MCF 10A (cell line): ENCODE data around the gene LGALS1. TPM values are rescaled to one million over a fixed set of nuclear protein-coding genes. Genes with fewer than 3 reads are reported as not detected.
A peak's percentile ranks its signal among the peaks of the same experiment; 100 is the strongest.

Experiments
- BruUV-seq: library from RNA; stranded (reverse); fragments of 400-500 nt; replicated peaks from 2 replicates; lab custom pipeline; 2021; lab: Mats Ljungman, UMichigan
- CTCF ChIA-PET: fragments of 300-600 bp; sonication (Branson Sonifier 250); formaldehyde crosslinking; extraction: SDS; loops from one replicate; lab custom pipeline; 2021; ENCODE audit warnings: antibody characterized with exemption, inconsistent platforms; lab: Yijun Ruan, JAX
- POLR2A ChIA-PET: fragments of 300-600, 350-650 bp; sonication (Branson Sonifier 250); formaldehyde crosslinking; extraction: SDS; loops from one replicate; lab custom pipeline; 2020; ENCODE audit warnings: antibody characterized with exemption, inconsistent platforms; lab: Yijun Ruan, JAX
- DNase-seq: peaks from one replicate; pipeline ENCODE4 v3.0.0-alpha.2; 2018; ENCODE audit not compliant: unreplicated experiment
- H3K27ac Mint-ChIP-seq: one replicate; pipeline ENCODE4 v1.8.0; 2022; ENCODE audit warnings: mild to moderate bottlenecking, low read depth, mixed read lengths; ENCODE audit not compliant: unreplicated experiment
- H3K27me3 Mint-ChIP-seq: one replicate; pipeline ENCODE4 v1.8.0; 2022; ENCODE audit warnings: mixed read lengths; ENCODE audit not compliant: insufficient read depth, unreplicated experiment
- H3K36me3 Mint-ChIP-seq: one replicate; pipeline ENCODE4 v1.8.0; 2022; ENCODE audit warnings: mild to moderate bottlenecking, moderate library complexity, mixed read lengths; ENCODE audit not compliant: insufficient read depth, unreplicated experiment
- H3K4me1 Mint-ChIP-seq: one replicate; pipeline ENCODE4 v1.8.0; 2022; ENCODE audit warnings: mixed read lengths; ENCODE audit not compliant: insufficient read depth, unreplicated experiment
- H3K4me3 Mint-ChIP-seq: one replicate; pipeline ENCODE4 v1.8.0; 2022; ENCODE audit warnings: mild to moderate bottlenecking, moderate library complexity, mixed read lengths; ENCODE audit not compliant: unreplicated experiment
- H3K9me3 Mint-ChIP-seq: one replicate; pipeline ENCODE4 v1.8.0; 2022; ENCODE audit warnings: mixed read lengths; ENCODE audit not compliant: unreplicated experiment
- intact Hi-C: fragments of 100-400 bp; cut with micrococcal nuclease; formaldehyde crosslinking; loops from 2 replicates; pipeline ENCODE4 v1.14.1; 2022
- total RNA-seq: library from RNA; stranded (reverse); gene quantifications from 2 replicates; pipeline ENCODE4 v1.2.3, GENCODE V29; 2022
- TF ChIP-seq, protein P1 (sequence below): fragments of 200-600 bp; IDR thresholded peaks from one replicate; pipeline ENCODE4 v1.8.0; 2022; ENCODE audit warnings: antibody characterized with exemption, mild to moderate bottlenecking; ENCODE audit not compliant: unreplicated experiment

Gene LGALS1
- total RNA-seq, 1 experiment from 2014 or later = 1,635 TPM

DNA sequence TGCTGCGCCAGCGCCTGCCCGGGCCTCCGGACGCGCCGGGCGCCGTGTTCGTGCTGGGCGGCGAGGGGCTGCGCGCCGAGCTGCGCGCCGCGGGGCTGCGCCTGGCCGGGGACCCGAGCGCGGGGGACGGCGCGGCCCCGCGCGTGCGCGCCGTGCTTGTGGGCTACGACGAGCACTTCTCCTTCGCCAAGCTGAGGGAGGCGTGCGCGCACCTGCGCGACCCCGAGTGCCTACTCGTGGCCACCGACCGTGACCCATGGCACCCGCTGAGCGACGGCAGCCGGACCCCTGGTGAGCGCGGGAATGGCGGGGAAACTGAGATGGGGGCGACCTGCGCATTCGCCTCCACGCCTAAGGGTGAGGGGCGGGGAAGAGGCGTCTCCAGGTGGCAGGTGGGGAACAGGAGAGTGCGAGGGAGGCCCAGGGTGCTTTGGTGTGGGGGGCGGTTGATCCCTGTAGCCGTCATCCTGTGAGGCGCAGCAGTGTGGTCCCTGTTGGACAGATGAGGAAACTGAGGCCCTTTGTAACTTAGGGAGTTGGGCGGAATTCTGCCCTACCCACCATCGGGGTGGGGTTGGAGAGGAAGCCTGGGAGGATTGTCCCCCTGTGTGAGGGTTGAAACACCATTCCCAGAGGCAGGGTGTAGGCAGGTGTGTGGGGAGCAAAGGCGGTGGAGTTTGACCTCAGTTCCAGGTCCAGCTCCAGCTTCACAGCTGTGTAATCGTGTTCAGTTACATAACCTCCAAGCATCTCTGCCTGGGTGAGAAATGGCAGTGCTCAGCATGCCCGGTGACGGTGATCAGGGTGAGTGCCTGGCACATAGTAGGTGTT lies 16.2 kb upstream of the LGALS1 start:
- intact Hi-C loops = loop anchor here (2.0 kb wide), 1 partner anchor 18 kb away; no protein-coding TSS in a partner anchor
- ChIA-PET CTCF (interaction anchor here (0.6 to 5.2 kb wide), 4 partner anchors 11 to 88 kb away, joined by 3 to 30 read pairs (median 4); no protein-coding TSS in a partner anchor), POLR2A (interaction anchor here (0.6 to 3.6 kb wide), 17 partner anchors 9 to 294 kb away, joined by 3 to 49 read pairs (median 10); partner anchors contain the start of genes C22orf23, GCAT, GGA1 and LGALS1)
- BruUV-seq = no TSS peak
- Mint-ChIP-seq H3K4me3 (peak overlapping the region; percentile 89), H3K27me3 (no peaks in the 10 kb centered on the region), H3K9me3 (no peaks in the 10 kb centered on the region), H3K36me3 (peaks cover 22% of the 10 kb centered on the region), H3K27ac (no peak overlapping the region), H3K4me1 (peaks cover 22% of the 10 kb centered on the region)
- no peak for DNase-seq
- TF ChIP-seq, protein P1, sequence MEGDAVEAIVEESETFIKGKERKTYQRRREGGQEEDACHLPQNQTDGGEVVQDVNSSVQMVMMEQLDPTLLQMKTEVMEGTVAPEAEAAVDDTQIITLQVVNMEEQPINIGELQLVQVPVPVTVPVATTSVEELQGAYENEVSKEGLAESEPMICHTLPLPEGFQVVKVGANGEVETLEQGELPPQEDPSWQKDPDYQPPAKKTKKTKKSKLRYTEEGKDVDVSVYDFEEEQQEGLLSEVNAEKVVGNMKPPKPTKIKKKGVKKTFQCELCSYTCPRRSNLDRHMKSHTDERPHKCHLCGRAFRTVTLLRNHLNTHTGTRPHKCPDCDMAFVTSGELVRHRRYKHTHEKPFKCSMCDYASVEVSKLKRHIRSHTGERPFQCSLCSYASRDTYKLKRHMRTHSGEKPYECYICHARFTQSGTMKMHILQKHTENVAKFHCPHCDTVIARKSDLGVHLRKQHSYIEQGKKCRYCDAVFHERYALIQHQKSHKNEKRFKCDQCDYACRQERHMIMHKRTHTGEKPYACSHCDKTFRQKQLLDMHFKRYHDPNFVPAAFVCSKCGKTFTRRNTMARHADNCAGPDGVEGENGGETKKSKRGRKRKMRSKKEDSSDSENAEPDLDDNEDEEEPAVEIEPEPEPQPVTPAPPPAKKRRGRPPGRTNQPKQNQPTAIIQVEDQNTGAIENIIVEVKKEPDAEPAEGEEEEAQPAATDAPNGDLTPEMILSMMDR = no peak

DNA sequence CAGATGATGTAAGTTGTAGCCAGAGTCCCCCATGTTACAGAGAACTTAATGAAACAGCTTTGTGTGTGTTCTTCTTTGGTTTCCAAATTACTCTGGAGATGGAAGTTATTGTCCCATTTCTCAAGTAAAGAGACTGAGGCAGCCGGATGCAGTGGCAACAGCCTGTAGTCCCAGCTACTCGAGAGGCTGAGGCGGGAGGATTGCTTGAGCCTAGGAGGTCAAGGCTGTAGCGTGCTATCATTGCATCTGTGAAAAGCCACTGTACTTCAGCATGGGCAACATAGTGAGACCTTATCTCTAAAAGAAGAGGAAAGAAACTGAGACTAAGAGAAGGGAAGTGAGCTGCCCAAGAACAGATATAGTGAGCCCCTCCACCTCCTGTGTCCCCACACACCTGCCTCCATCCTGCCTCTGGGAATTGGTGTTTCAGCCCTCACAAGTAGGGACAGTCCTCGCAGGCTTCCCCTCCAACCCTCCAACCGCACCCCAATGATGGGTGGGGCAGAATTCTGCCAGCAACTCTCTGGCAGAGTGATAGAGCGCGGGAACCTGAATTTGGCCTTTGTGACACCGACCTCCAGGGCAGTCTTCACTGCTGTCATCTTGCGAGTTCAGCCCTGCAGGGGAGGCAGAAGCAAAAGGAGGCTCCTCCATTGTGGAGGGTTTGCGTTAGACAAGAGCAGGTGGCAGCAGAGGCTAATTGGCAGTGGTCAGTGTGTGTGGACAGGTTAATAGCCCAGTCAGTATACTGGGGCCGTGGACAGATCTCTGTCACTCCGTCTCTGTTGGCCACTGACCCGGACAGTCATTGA lies 15.3 kb upstream of the LGALS1 start:
- H3K9me3 Mint-ChIP-seq = no peaks in the 10 kb centered on the region
- H3K27ac Mint-ChIP-seq = peak overlapping the region; percentile 31
- intact Hi-C loops = loop anchor here (2.0 kb wide), 1 partner anchor 17 kb away; no protein-coding TSS in a partner anchor
- ChIA-PET CTCF (interaction anchor here (0.6 to 5.2 kb wide), 5 partner anchors 10 to 88 kb away, joined by 3 to 30 read pairs (median 4); no protein-coding TSS in a partner anchor), POLR2A (interaction anchor here (1.0 to 3.6 kb wide), 7 partner anchors 16 to 227 kb away, joined by 3 to 49 read pairs (median 14); partner anchors contain the start of genes GCAT, GGA1 and LGALS1)
- no peaks in the 10 kb centered on the region for H3K27me3 Mint-ChIP-seq
- TSS peak; percentile 18 for BruUV-seq
- peaks cover 22% of the 10 kb centered on the region for H3K4me1 Mint-ChIP-seq
- no peak for DNase-seq
- peaks cover 22% of the 10 kb centered on the region for H3K36me3 Mint-ChIP-seq
- TF ChIP-seq, protein P1 = no peak
- H3K4me3 Mint-ChIP-seq = peak overlapping the region; percentile 89

DNA sequence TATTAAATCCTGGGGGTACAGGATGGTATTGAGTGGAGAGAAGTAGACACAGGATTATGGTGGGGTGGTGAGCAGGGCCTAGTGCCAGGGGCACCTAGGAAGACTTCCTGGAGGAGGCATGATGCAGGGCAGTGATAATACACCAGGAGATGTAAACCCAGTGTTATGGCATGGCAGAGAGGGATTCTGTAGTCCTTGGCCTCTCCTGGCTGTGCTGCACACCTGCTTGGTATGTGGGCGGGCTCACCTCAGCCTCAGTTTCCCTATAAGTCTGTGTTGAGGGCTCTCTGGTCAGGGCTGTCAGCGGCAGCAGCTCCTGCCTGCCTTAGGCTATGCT lies 14.8 kb upstream of the LGALS1 start:
- no peaks in the 10 kb centered on the region for H3K9me3 Mint-ChIP-seq
- DNase-seq = no peak
- peaks cover 22% of the 10 kb centered on the region for H3K4me1 Mint-ChIP-seq
- no TSS peak for BruUV-seq
- peak overlapping the region; percentile 31 for H3K27ac Mint-ChIP-seq
- peak overlapping the region; percentile 28 for H3K4me3 Mint-ChIP-seq
- H3K36me3 Mint-ChIP-seq = peaks cover 22% of the 10 kb centered on the region
- H3K27me3 Mint-ChIP-seq = no peaks in the 10 kb centered on the region
- intact Hi-C loops = no loop called here
- ChIA-PET POLR2A (interaction anchor here (0.8 to 3.6 kb wide), 2 partner anchors 13 to 15 kb away, joined by 5 to 49 read pairs; partner anchors contain the start of gene LGALS1), CTCF (interaction anchor here (0.6 to 5.2 kb wide), 5 partner anchors 17 to 157 kb away, joined by 3 to 30 read pairs (median 3); no protein-coding TSS in a partner anchor)
- TF ChIP-seq, protein P1 = no peak
